Esophagus muscularis mucosa (tissue), 3 donors: Measurements from ENCODE around the gene ATIC.

Experiments
- EP300 ChIP-seq: sonication (generic); formaldehyde crosslinking; IDR thresholded peaks from one replicate; pipeline ENCODE4 v1.6.1; 2017; ENCODE audit warnings: antibody characterized with exemption
- TF ChIP-seq, protein P1 (sequence below), 3 experiments: fragments of 200-600 bp in 2 of 3; fragments of 450-650 bp in 1 of 3; sonication (generic) in 2 of 3; IDR thresholded peaks; one replicate each; pipeline ENCODE4 v1.5.1; 2017 to 2019; ENCODE audit warnings: antibody characterized with exemption in 3 of 3, mild to moderate bottlenecking in 2 of 3, moderate library complexity in 1 of 3

DNA sequence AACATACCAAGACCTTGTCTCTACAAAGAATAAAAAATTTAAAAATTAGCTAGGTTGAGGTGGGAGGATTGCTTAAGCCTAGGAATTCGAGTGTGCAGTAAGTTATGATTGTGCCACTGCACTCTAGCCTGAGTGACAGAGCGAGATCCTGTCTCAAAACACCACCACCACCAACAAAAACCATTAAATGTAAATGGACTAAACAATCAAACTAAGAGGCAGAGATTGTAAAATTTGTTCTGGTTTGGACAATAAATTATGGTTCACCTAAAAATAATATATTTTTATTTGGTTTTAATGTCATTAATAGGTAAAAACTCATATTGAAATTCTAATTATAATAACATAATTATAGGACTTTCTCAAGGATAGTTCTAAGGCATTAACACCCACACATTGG, 9.9 kb upstream of the ATIC start:
- no peak for TF ChIP-seq EP300
- TF ChIP-seq, protein P1, sequence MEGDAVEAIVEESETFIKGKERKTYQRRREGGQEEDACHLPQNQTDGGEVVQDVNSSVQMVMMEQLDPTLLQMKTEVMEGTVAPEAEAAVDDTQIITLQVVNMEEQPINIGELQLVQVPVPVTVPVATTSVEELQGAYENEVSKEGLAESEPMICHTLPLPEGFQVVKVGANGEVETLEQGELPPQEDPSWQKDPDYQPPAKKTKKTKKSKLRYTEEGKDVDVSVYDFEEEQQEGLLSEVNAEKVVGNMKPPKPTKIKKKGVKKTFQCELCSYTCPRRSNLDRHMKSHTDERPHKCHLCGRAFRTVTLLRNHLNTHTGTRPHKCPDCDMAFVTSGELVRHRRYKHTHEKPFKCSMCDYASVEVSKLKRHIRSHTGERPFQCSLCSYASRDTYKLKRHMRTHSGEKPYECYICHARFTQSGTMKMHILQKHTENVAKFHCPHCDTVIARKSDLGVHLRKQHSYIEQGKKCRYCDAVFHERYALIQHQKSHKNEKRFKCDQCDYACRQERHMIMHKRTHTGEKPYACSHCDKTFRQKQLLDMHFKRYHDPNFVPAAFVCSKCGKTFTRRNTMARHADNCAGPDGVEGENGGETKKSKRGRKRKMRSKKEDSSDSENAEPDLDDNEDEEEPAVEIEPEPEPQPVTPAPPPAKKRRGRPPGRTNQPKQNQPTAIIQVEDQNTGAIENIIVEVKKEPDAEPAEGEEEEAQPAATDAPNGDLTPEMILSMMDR (IDR thresholded peaks at IDR 0.05), result no peak
